Hematopoietic multipotent progenitor cell treated with erythropoietin and hydrocortisone succinate and interleukin-3 and kit ligand, for 6 days (in vitro differentiated cells): ENCODE results near the gene PLEKHH1.
"Not testable (repeated sequence)": the region's sequence is repeated elsewhere in the genome, so short reads cannot be mapped to it uniquely, and the experiment has no call there.

Source experiments
- DNase-seq: peaks from one replicate; pipeline ENCODE4 v3.0.0-alpha.2; 2015

Gene PLEKHH1

GRCh38 chr14:67537736-67538135, 4.6 kb downstream of the PLEKHH1 start:
- DNase-seq: no peak

- no peak for DNase-seq
These were observed 5.4 kb downstream of the PLEKHH1 start for GRCh38 chr14:67538501-67538900.

- DNase-seq: no peak
These were observed 6.0 kb downstream of the PLEKHH1 start for GRCh38 chr14:67539116-67539515.

GRCh38 chr14:67541448-67542387, 8.6 kb downstream of the PLEKHH1 start:
- peak; percentile 34 for DNase-seq

- not testable (repeated sequence) for DNase-seq
These were observed 9.5 kb downstream of the PLEKHH1 start for GRCh38 chr14:67542620-67543019.

- no peak for DNase-seq
These were observed 11.5 kb downstream of the PLEKHH1 start for GRCh38 chr14:67544590-67544989.

- DNase-seq: no peak
These were observed 14.2 kb downstream of the PLEKHH1 start for GRCh38 chr14:67547224-67547780.

- no peak for DNase-seq
These were observed 16.6 kb downstream of the PLEKHH1 start for GRCh38 chr14:67549734-67550133.

- DNase-seq: no peak
These were observed 18.0 kb downstream of the PLEKHH1 start for GRCh38 chr14:67551123-67551522.

GRCh38 chr14:67551940-67552339, 18.9 kb downstream of the PLEKHH1 start:
- DNase-seq: no peak

- no peak for DNase-seq
These were observed 20.5 kb downstream of the PLEKHH1 start for GRCh38 chr14:67553547-67553946.

- no peak for DNase-seq
These were observed 21.3 kb downstream of the PLEKHH1 start for GRCh38 chr14:67554341-67554740.

- DNase-seq: no peak
These were observed 22.5 kb downstream of the PLEKHH1 start for GRCh38 chr14:67555518-67556090.

GRCh38 chr14:67556671-67557070, 23.6 kb downstream of the PLEKHH1 start:
- no peak for DNase-seq

- DNase-seq: no peak
These were observed 24.0 kb downstream of the PLEKHH1 start for GRCh38 chr14:67557118-67557517.

- no peak for DNase-seq
These were observed 24.6 kb downstream of the PLEKHH1 start for GRCh38 chr14:67557656-67558055.

- DNase-seq: no peak
These were observed 26.5 kb downstream of the PLEKHH1 start for GRCh38 chr14:67559639-67560038.

GRCh38 chr14:67562025-67562775, 29.1 kb downstream of the PLEKHH1 start:
- no peak for DNase-seq

GRCh38 chr14:67562776-67563150, 29.7 kb downstream of the PLEKHH1 start:
- no peak for DNase-seq

- no peak for DNase-seq
These were observed 31.1 kb downstream of the PLEKHH1 start for GRCh38 chr14:67564236-67564635.

- DNase-seq: no peak
These were observed 33.8 kb downstream of the PLEKHH1 start for GRCh38 chr14:67566908-67567307.

GRCh38 chr14:67567654-67568053, 34.6 kb downstream of the PLEKHH1 start:
- no peak for DNase-seq

- no peak for DNase-seq
These were observed 36.0 kb downstream of the PLEKHH1 start for GRCh38 chr14:67569011-67569650.
